Activated CD4-positive, alpha-beta T cell treated with anti-CD3 and anti-CD28 coated beads for 36 hours (primary cell): ENCODE results near the gene PLIN4. TPM values are rescaled to one million over a fixed set of nuclear protein-coding genes. Genes with fewer than 3 reads are reported as not detected.

Source experiments
- ATAC-seq: fragments of 200-7000 bp; cut with Tn5 transposase; one replicate; pipeline ENCODE4 v1.10.0; 2021; ENCODE audit warnings: mild to moderate bottlenecking, moderate library complexity
- CTCF ChIA-PET: fragments of 350-600 bp; sonication (Branson Sonifier 250); formaldehyde crosslinking; loops from one replicate; lab custom pipeline; 2021; ENCODE audit warnings: antibody characterized with exemption; lab: Charles Lee
- POLR2A ChIA-PET: fragments of 350-600 bp; sonication (Branson Sonifier 250); formaldehyde crosslinking; loops from one replicate; lab custom pipeline; 2021; ENCODE audit warnings: antibody characterized with exemption, inconsistent platforms; lab: Charles Lee
- DNase-seq: peaks from one replicate; pipeline ENCODE4 v3.0.0-alpha.2; 2020
- H3K27ac Mint-ChIP-seq: one replicate; pipeline ENCODE4 v1.8.0; 2021; ENCODE audit warnings: mixed read lengths
- H3K27me3 Mint-ChIP-seq: one replicate; pipeline ENCODE4 v1.8.0; 2021; ENCODE audit warnings: mixed read lengths
- H3K36me3 Mint-ChIP-seq: one replicate; pipeline ENCODE4 v1.8.0; 2021; ENCODE audit warnings: low read depth, mixed read lengths
- H3K4me1 Mint-ChIP-seq: one replicate; pipeline ENCODE4 v1.8.0; 2021; ENCODE audit warnings: mixed read lengths
- H3K4me3 Mint-ChIP-seq: one replicate; pipeline ENCODE4 v1.8.0; 2021; ENCODE audit warnings: mild to moderate bottlenecking, moderate library complexity, mixed read lengths
- H3K9me3 Mint-ChIP-seq: one replicate; pipeline ENCODE4 v1.8.0; 2021; ENCODE audit warnings: low read depth, mixed read lengths
- intact Hi-C, 2 experiments: fragments of 100-400 bp; cut with DNase I in 1 of 2; cut with micrococcal nuclease in 1 of 2; formaldehyde crosslinking; loops; one replicate each; pipeline versions ENCODE4 v1.14.2 to v1.15.1; 2022 to 2024; cut with DNase I, micrococcal nuclease
- total RNA-seq, 2 experiments: library from RNA; stranded (reverse); gene quantifications; one replicate each; pipeline ENCODE4 v1.2.3, GENCODE V29; 2021

PLIN4 gene
- total RNA-seq, 2 experiments from 2014 or later, result not detected

DNA sequence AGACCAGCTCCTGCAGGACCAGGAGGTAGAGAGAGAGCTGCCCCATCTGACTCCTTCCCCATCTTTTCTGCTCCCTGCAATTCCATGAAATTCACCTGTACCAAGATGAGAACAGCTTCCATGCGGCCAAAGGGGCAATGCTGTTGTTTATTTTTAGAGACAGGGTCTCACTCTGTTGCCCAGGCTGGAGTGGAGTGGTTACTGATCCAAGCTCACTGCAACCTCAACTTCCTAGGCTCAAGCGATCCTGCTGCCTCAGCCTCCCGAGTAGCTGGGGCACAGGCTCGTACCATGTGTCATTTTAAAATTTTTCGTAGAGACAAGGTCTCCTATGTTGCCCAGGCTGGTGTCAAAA, 3.6 kb upstream of the PLIN4 start:
- H3K4me1 Mint-ChIP-seq, result no peaks in the 10 kb centered on the region
- H3K36me3 Mint-ChIP-seq, result no peaks in the 10 kb centered on the region
- POLR2A ChIA-PET, result no interaction called here
- no peaks in the 10 kb centered on the region for H3K27me3 Mint-ChIP-seq
- DNase-seq (no peak), ATAC-seq (no peak)
- CTCF ChIA-PET, result interaction anchor here (0.5 to 0.6 kb wide), 2 partner anchors 103 to 1089 kb away, joined by 3 read pairs; no protein-coding TSS in a partner anchor
- intact Hi-C loops, result no loop called here
- H3K9me3 Mint-ChIP-seq, result no peaks in the 10 kb centered on the region
- H3K4me3 Mint-ChIP-seq, result no peak overlapping the region
- no peak overlapping the region for H3K27ac Mint-ChIP-seq

DNA sequence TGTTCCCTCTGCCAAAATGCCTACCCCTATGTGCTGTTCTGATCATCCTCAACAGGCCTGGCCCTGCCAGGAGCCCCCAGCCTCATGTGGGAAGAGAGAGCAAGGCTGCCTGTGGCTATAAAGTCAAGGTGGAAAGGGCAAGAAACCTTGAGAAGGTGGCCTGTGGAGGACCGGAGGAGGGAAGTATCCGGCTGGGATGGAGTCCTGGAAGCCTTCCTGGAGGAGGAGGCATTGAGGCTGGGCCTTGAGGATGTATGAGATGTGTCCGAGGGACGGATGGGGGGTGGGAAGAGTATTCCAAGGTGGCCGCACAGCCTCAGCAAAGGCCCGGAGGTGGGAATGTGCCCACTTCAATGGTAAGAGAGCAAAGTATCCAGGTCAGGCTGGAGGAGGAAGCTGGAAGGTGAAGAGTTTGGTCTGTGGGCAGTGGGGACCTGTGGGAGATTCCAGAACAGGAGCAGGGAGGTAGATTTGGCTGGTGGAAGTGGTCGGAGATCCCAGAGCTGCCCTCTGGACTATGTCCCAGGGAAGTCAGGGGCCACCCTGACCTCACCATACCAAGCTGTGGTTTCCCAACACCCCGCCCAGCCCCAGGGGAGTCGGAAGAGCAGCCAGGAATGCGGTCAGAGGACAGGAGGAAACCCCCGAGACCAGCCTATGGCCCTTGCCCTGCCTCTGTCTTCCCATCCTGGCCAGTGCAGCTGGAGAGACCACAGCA, 3.0 kb upstream of the PLIN4 start:
- no peak for ATAC-seq
- DNase-seq, result no peak
- intact Hi-C loops, result no loop called here
- Mint-ChIP-seq H3K27ac (no peak overlapping the region), H3K36me3 (no peaks in the 10 kb centered on the region), H3K27me3 (no peaks in the 10 kb centered on the region), H3K9me3 (no peaks in the 10 kb centered on the region), H3K4me1 (no peaks in the 10 kb centered on the region), H3K4me3 (no peak overlapping the region)
- ChIA-PET CTCF (interaction anchor here (0.5 to 0.7 kb wide), 2 partner anchors 103 to 106 kb away, joined by 3 read pairs; no protein-coding TSS in a partner anchor), POLR2A (no interaction called here)

DNA sequence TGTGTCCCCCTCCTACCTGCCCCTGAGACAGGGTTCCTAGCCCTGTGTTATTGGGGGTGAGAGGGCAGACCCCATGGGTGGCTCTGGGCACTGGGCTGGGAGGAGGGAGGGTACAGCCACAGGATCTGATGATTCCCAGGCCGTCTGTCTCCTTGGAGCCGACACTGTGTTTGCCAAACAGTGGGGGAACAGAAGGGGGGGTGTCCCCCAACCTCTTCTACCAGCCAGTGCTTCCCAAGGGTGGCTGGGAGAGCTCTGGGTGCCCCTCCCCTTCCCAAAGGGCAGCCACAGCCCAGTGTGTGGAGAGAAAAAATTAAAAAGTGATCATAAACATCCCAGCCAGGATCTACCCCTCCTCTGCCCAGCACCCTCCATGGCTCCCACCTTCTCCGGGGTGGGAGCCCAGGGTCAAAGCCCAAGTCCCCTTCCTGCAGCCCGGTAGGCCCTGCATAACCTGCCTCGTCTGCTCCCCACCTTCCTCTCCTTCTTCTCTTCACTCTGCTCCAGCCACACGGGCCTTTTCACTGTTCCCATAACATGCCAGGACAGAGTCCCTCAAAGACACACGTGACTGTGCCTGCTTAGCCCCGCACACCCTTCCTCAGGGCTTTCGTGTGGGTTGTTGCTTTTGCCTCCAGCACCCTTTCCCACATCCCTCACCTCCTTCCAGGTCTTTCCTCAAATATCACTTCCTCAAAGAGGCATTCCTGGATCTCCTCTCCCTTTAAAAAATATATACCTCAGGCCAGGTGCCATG, 1.4 kb upstream of the PLIN4 start:
- Mint-ChIP-seq H3K36me3 (no peaks in the 10 kb centered on the region), H3K27me3 (no peaks in the 10 kb centered on the region), H3K9me3 (no peaks in the 10 kb centered on the region), H3K27ac (no peak overlapping the region), H3K4me3 (no peak overlapping the region), H3K4me1 (no peaks in the 10 kb centered on the region)
- no peak for DNase-seq
- ChIA-PET POLR2A (no interaction called here), CTCF (interaction anchor here (1.0 kb wide), 1 partner anchor 271 kb away, joined by 4 read pairs; the partner anchor contains the start of gene FEM1A)
- ATAC-seq, result no peak
- intact Hi-C loops, result no loop called here

DNA sequence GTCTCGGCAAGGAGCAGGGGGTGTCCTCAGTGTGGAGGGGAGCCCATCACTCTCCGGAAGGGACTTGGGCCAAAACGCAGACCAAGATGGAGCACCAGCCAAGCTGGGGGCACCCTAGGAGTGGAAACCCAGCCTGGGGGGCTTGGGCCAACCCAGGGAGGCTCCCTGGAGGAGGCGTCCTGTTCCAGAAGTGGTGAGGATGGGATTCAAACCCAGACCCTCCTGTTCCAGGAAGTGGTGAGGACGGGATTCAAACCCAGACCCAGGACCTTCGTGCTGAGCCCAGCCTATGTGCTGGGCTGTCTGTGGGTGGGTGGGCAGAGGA, 848 bp upstream of the PLIN4 start:
- H3K27me3 Mint-ChIP-seq, result no peaks in the 10 kb centered on the region
- no peak overlapping the region for H3K4me3 Mint-ChIP-seq
- intact Hi-C loops, result no loop called here
- H3K36me3 Mint-ChIP-seq, result no peaks in the 10 kb centered on the region
- CTCF ChIA-PET, result no interaction called here
- no peak overlapping the region for H3K27ac Mint-ChIP-seq
- H3K4me1 Mint-ChIP-seq, result no peaks in the 10 kb centered on the region
- no peak for ATAC-seq
- no peaks in the 10 kb centered on the region for H3K9me3 Mint-ChIP-seq
- DNase-seq, result no peak
- POLR2A ChIA-PET, result no interaction called here

DNA sequence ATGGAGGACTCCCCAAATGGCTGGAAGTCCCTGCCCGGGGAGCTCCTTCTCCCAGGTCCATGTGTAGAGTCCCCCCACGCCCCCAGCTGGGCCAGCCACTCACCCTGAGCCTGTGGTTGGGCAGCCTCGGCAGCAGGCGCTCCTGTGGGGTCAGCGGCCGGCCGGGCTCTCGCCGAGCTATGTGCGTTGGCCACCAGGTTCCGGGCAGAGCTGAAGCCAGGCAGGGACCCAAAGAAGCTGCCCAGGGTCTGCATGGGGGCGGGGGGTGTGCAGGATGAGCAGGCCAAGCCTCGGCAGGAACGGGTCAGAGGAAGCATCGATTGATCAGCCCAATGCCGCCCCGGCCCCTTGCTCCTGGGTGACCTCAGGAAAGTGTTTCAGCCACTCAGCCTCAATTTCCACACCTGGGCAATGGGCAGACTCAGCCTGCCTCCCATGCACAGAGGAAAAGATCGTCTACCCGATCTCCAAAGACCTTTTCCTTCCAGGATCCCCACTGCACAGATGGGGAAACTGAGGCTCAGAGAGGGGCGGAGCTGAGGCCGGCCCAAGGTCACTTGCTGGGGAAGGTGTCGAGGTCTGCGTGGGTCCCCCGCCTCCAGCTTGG, 732 bp downstream of the PLIN4 start:
- ChIA-PET CTCF (interaction anchor here (0.6 to 1.3 kb wide), 2 partner anchors 8 to 297 kb away, joined by 3 to 4 read pairs; no protein-coding TSS in a partner anchor), POLR2A (no interaction called here)
- H3K4me1 Mint-ChIP-seq, result no peaks in the 10 kb centered on the region
- intact Hi-C loops, result no loop called here
- ATAC-seq, result no peak
- no peak overlapping the region for H3K4me3 Mint-ChIP-seq
- DNase-seq, result no peak
- H3K27ac Mint-ChIP-seq, result no peak overlapping the region
- no peaks in the 10 kb centered on the region for H3K9me3 Mint-ChIP-seq
- no peaks in the 10 kb centered on the region for H3K27me3 Mint-ChIP-seq
- H3K36me3 Mint-ChIP-seq, result no peaks in the 10 kb centered on the region

DNA sequence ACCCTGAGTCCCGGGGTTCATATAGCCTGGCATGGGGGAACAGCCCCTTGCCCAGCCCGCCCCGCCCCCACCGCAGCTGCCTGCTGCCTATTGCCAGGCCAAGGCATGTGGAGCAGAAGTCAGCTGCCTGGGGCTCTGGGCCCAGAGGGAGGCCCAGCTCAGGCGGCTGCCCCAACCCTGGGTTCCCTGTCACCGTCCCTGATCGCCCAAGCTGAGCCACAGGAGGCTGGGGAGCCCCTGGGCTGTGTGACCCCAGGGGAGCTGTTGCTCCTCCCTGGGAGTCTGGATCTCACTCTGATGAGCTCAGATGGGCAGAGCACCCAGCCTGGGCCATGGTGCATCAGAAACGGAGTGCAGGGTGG, 1.4 kb downstream of the PLIN4 start:
- CTCF ChIA-PET, result interaction anchor here (1.3 kb wide), 1 partner anchor 8 kb away, joined by 4 read pairs; no protein-coding TSS in a partner anchor
- POLR2A ChIA-PET, result interaction anchor here (0.6 kb wide), 1 partner anchor 19 kb away, joined by 3 read pairs; no protein-coding TSS in a partner anchor
- H3K27ac Mint-ChIP-seq, result no peak overlapping the region
- DNase-seq, result no peak
- H3K4me1 Mint-ChIP-seq, result no peaks in the 10 kb centered on the region
- no peaks in the 10 kb centered on the region for H3K9me3 Mint-ChIP-seq
- no peaks in the 10 kb centered on the region for H3K36me3 Mint-ChIP-seq
- no peaks in the 10 kb centered on the region for H3K27me3 Mint-ChIP-seq
- H3K4me3 Mint-ChIP-seq, result no peak overlapping the region
- ATAC-seq, result no peak
- intact Hi-C loops, result no loop called here

DNA sequence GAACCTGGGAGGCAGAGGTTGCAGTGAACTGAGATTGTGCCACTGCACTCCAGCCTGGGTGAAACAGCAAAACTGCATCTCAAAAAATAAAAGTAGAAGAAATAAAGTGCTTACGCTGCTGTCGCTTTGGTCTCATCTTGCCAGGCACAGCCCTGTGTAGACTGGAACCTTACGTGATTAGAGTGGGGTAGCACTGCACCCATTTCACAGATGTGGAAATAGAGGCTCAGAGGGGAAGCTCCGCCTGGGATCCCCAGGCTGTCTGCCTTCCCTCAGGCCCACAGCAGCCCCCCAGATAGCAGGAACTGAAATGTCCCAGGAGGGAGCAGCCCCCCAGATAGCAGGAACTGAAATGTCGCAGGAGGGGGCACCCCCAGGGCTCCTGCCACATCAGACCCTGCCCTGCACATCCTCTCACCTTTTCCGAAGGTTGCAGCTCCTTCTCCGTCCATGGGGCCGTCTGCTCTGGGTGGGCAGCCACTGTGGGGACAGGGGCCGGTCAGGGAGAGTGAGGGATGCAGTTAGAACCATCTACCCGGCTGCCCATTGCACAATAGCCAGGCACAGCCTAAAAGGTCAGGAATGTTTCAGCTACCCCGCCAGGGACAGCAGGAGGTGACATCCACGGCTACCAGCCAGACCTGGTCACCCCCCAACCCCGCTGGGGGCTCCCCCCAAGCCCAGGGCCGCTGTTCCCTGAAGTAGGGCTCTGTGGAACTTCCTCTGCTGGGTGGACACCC, 1.9 kb downstream of the PLIN4 start:
- Mint-ChIP-seq H3K27me3 (no peaks in the 10 kb centered on the region), H3K4me3 (no peak overlapping the region), H3K4me1 (no peaks in the 10 kb centered on the region), H3K27ac (no peak overlapping the region), H3K36me3 (no peaks in the 10 kb centered on the region), H3K9me3 (no peaks in the 10 kb centered on the region)
- no peak for ATAC-seq
- no peak for DNase-seq
- ChIA-PET POLR2A (interaction anchor here (0.6 kb wide), 1 partner anchor 18 kb away, joined by 3 read pairs; no protein-coding TSS in a partner anchor), CTCF (interaction anchor here (1.3 kb wide), 1 partner anchor 9 kb away, joined by 4 read pairs; no protein-coding TSS in a partner anchor)
- intact Hi-C loops, result no loop called here

DNA sequence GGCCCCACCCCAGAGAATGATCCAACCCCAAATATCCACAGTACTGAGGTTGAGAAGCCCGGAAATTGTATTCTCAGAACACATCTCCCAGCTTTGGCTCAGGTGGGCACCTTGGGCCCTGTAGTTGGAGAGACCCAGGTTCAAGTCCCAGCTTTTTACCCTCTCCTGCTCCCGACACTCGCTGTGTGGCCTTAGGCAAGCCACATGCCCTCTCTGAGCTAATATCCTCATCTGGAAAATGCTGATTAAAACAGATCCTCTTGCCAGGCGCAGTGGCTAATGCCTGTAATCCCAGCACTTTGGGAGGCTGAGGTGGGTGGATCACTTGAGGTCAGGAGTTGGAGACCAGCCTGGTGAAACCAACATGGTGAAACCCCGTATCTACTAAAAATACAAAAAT, 2.6 kb downstream of the PLIN4 start:
- no peaks in the 10 kb centered on the region for H3K27me3 Mint-ChIP-seq
- no peak for ATAC-seq
- no peaks in the 10 kb centered on the region for H3K36me3 Mint-ChIP-seq
- no peak overlapping the region for H3K27ac Mint-ChIP-seq
- ChIA-PET POLR2A (no interaction called here), CTCF (no interaction called here)
- H3K4me3 Mint-ChIP-seq, result no peak overlapping the region
- no peak for DNase-seq
- no peaks in the 10 kb centered on the region for H3K9me3 Mint-ChIP-seq
- intact Hi-C loops, result no loop called here
- no peaks in the 10 kb centered on the region for H3K4me1 Mint-ChIP-seq

DNA sequence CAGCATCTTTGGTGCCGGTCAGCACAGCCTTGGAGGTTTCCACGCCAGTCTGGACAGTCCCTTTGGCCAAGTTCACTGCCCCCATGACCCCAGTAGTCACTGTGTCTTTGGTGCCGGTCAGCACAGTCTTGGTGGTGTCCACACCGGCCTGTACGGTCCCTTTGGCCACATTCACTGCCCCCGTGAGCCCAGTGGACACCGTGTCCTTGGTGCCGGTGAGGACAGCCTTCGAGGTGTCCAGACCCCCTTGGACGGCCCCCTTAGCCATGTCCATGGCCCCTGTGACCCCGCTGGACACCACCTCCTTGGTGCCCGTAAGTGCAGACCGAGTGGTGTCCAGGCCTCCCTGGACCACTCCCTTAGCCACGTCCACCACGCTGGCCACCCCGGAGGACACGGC, 5.0 kb downstream of the PLIN4 start:
- H3K36me3 Mint-ChIP-seq, result no peaks in the 10 kb centered on the region
- intact Hi-C loops, result no loop called here
- H3K4me1 Mint-ChIP-seq, result no peaks in the 10 kb centered on the region
- H3K27me3 Mint-ChIP-seq, result no peaks in the 10 kb centered on the region
- H3K4me3 Mint-ChIP-seq, result no peak overlapping the region
- no peak for ATAC-seq
- H3K27ac Mint-ChIP-seq, result no peak overlapping the region
- ChIA-PET CTCF (no interaction called here), POLR2A (no interaction called here)
- no peak for DNase-seq
- no peaks in the 10 kb centered on the region for H3K9me3 Mint-ChIP-seq

DNA sequence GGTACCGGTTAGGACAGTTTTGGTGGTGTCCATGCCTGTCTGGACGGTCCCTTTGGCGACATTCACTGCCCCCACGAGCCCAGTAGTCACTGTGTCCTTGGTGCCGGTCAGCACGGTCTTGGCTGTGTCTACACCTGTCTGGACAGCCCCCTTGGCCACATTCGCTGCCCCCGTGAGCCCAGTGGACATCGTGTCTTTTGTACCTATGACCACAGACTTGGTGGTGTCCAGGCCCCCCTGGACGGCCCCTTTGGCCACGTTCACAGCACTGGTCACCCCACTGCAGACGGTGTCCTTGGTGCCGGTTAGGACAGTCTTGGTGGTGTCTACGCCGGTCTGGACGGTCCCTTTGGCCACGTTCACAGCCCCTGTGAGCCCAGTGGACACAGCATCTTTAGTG, 6.2 kb downstream of the PLIN4 start:
- Mint-ChIP-seq H3K4me1 (no peaks in the 10 kb centered on the region), H3K36me3 (no peaks in the 10 kb centered on the region), H3K9me3 (no peaks in the 10 kb centered on the region), H3K27me3 (no peaks in the 10 kb centered on the region), H3K27ac (no peak overlapping the region), H3K4me3 (no peak overlapping the region)
- POLR2A ChIA-PET, result no interaction called here
- CTCF ChIA-PET, result no interaction called here
- no peak for DNase-seq
- no peak for ATAC-seq
- intact Hi-C loops, result no loop called here

DNA sequence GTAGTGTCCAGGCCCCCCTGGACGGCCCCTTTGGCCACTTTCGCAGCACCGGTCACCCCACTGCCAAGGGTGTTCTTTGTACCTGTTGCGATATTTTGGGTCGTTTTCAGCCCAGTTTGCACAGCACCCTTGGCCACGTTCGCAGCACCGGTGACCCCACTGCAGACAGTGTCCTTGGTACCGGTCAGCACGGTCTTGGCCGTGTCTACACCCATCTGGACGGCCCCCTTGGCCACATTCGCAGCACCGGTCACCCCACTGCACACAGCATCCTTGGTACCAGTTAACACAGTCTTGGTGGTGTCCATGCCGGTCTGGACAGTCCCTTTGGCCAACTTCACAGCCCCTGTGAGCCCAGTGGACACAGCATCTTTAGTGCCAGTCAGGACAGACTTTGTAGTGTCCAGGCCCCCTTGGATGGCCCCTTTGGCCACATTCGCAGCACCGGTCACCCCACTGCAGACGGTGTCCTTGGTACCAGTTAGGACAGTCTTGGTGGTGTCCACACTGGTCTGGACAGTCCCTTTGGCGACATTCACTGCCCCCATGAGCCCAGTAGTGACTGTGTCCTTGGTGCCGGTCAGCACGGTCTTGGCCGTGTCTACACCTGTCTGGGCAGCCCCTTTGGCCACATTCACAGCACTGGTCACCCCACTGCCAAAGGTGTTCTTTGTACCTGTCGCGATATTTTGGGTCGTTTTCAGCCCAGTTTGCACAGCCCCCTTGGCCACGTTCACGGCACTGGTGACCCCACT, 6.8 kb downstream of the PLIN4 start:
- DNase-seq, result no peak
- Mint-ChIP-seq H3K36me3 (no peaks in the 10 kb centered on the region), H3K27ac (no peak overlapping the region), H3K4me3 (no peak overlapping the region), H3K4me1 (peaks cover 3% of the 10 kb centered on the region), H3K9me3 (no peaks in the 10 kb centered on the region), H3K27me3 (no peaks in the 10 kb centered on the region)
- ChIA-PET CTCF (no interaction called here), POLR2A (no interaction called here)
- intact Hi-C loops, result no loop called here
- ATAC-seq, result no peak
